Panc1 (cell line): Measurements from ENCODE around the gene IFI44L. TPM values are rescaled to one million over a fixed set of nuclear protein-coding genes. Genes with fewer than 3 reads are reported as not detected.

Experiments used
- ATAC-seq: fragments of 200-7000 bp; cut with Tn5 transposase; 2 replicates; pipeline ENCODE4 v1.9.1; 2020; ENCODE audit warnings: mild to moderate bottlenecking, moderate library complexity
- BruUV-seq: library from RNA; stranded (reverse); fragments of 400-500 nt; replicated peaks from 2 replicates; lab custom pipeline; 2021; lab: Mats Ljungman, UMichigan
- CTCF ChIA-PET: fragments of 300-600 bp; sonication (Branson Sonifier 250); formaldehyde crosslinking; loops from one replicate; lab custom pipeline; 2022; ENCODE audit warnings: antibody characterized with exemption; lab: Charles Lee
- POLR2A ChIA-PET: fragments of 300-600 bp; sonication (Branson Sonifier 250); formaldehyde crosslinking; loops from one replicate; lab custom pipeline; 2022; ENCODE audit warnings: antibody characterized with exemption; lab: Charles Lee
- DNase-seq: peaks from one replicate; pipeline ENCODE4 v3.0.0-alpha.2; 2010; ENCODE audit warnings: low read depth, low spot score
- H3K27ac ChIP-seq: 2 replicates; pipeline ENCODE4 v1.5.1; 2011; ENCODE audit warnings: mild to moderate bottlenecking, low read length, inconsistent platforms
- H3K27me3 ChIP-seq: fragments of 200-500 bp; sonication (Bioruptor generic); 2 replicates; pipeline ENCODE4 v1.6.0; 2014; ENCODE audit warnings: low read length, inconsistent platforms; ENCODE audit not compliant: control insufficient read depth, insufficient read depth
- H3K36me3 ChIP-seq: fragments of 200-500 bp; sonication (Bioruptor generic); 2 replicates; pipeline ENCODE4 v1.5.1; 2014; ENCODE audit warnings: inconsistent platforms, mild to moderate bottlenecking, low read length, moderate library complexity; ENCODE audit not compliant: control insufficient read depth, insufficient read depth
- H3K4me1 ChIP-seq: 2 replicates; pipeline ENCODE4 v1.5.1; 2011; ENCODE audit warnings: inconsistent platforms, mild to moderate bottlenecking, low read length, moderate library complexity; ENCODE audit not compliant: control insufficient read depth, insufficient read depth
- H3K4me3 ChIP-seq, 2 experiments: 2 replicates each; pipeline ENCODE4 v1.5.1; 2011 to 2012; ENCODE audit warnings: low read depth in 2 of 2, low read length in 2 of 2, mild to moderate bottlenecking in 2 of 2, inconsistent platforms in 1 of 2, moderate library complexity in 1 of 2
- H3K9me3 ChIP-seq: fragments of 200-500 bp; sonication (Bioruptor generic); 2 replicates; pipeline ENCODE4 v1.5.1; 2014; ENCODE audit warnings: low read depth, mild to moderate bottlenecking, inconsistent platforms, low read length, moderate library complexity; ENCODE audit not compliant: control insufficient read depth, insufficient read depth
- CTCF ChIP-seq: fragments of 450-650 bp; IDR thresholded peaks from 2 replicates; pipeline ENCODE4 v1.5.1; 2017; ENCODE audit warnings: mild to moderate bottlenecking
- POLR2AphosphoS5 ChIP-seq: IDR thresholded peaks from 2 replicates; pipeline ENCODE4 v1.6.1; 2012; ENCODE audit warnings: mild to moderate bottlenecking, low read depth, low read length, moderate library complexity
- REST ChIP-seq, 2 experiments: IDR thresholded peaks; 2 replicates each; pipeline ENCODE4 v1.6.1; 2011 to 2012; ENCODE audit warnings: low read depth in 2 of 2, control low read depth in 1 of 2, low read length in 1 of 2, mild to moderate bottlenecking in 1 of 2, moderate library complexity in 1 of 2; ENCODE audit not compliant: insufficient read depth in 1 of 2
- SIN3A ChIP-seq: IDR thresholded peaks from 2 replicates; pipeline ENCODE4 v1.6.1; 2012; ENCODE audit warnings: low read depth, mild to moderate bottlenecking, low read length, moderate library complexity, borderline replicate concordance; ENCODE audit not compliant: insufficient read depth
- TCF7L2 ChIP-seq: IDR thresholded peaks from 2 replicates; pipeline ENCODE4 v1.6.1; 2011; ENCODE audit warnings: mild to moderate bottlenecking, low read depth, low read length, inconsistent platforms
- in situ Hi-C: cut with HindIII; loops from 2 replicates; pipeline ENCODE4 v1.10.0; 2016; ENCODE audit warnings: low sequenced_read_pairs, low pct_unique_long_range_greater_than_20kb
- intact Hi-C: fragments of 100-400 bp; cut with micrococcal nuclease; formaldehyde crosslinking; loops from one replicate; pipeline ENCODE4 v1.10.0; 2022; ENCODE audit not compliant: unreplicated experiment
- total RNA-seq: library from RNA; stranded (reverse); gene quantifications from one replicate; pipeline ENCODE4 v1.2.1, GENCODE V29; 2021; ENCODE audit not compliant: unreplicated experiment

Gene IFI44L
- total RNA-seq, 1 experiment from 2014 or later = 0.10 TPM

- intact Hi-C loops (no loop called here), in situ Hi-C loops (no loop called here)
- no peak for TF ChIP-seq CTCF
- TF ChIP-seq TCF7L2 = no peak
- no peak for TF ChIP-seq REST (IDR thresholded peaks at IDR 0.05; ENCODE audit: insufficient read depth in 1 of 2, low read depth in 2 of 2, low read length in 1 of 2)
- TF ChIP-seq POLR2AphosphoS5 = no peak
- TF ChIP-seq SIN3A = no peak
- Histone ChIP-seq H3K4me1 (no peaks in the 10 kb centered on the region), H3K4me3 (no peak overlapping the region), H3K9me3 (no peaks in the 10 kb centered on the region), H3K36me3 (no peaks in the 10 kb centered on the region), H3K27me3 (no peaks in the 10 kb centered on the region), H3K27ac (no peak overlapping the region)
- no TSS peak for BruUV-seq
- ATAC-seq (no peak), DNase-seq (no peak)
- CTCF ChIA-PET = no interaction called here
- POLR2A ChIA-PET = no interaction called here
Measured at GRCh38 chr1:78681265-78681664, 61.0 kb downstream of the IFI44L start.

DNA sequence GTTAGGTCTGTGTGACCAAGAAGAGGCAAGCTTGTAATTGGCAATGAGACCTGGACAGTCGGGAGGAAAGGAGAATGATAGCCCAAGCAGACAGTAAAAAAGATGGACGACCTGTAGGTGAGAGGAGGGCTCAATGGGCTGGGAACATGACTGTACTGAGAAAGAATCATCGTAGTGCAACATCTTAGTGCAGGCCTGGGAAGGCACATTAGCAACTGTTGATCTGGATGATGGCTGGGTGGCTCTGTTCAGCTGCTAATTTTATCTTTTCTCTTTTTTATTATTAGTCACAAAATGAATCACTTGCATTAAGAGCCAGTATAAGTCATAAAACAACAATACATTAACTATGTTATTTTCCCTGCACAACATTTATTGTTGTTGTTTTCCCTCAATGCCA is 62.2 kb downstream of the IFI44L start:
- CTCF ChIA-PET = no interaction called here
- no peaks in the 10 kb centered on the region for H3K9me3 ChIP-seq
- no TSS peak for BruUV-seq
- no peaks in the 10 kb centered on the region for H3K4me1 ChIP-seq
- in situ Hi-C loops (no loop called here), intact Hi-C loops (no loop called here)
- ATAC-seq (no peak), DNase-seq (no peak)
- TF ChIP-seq POLR2AphosphoS5 (no peak), TCF7L2 (no peak)
- H3K4me3 ChIP-seq = no peak overlapping the region
- H3K36me3 ChIP-seq = no peaks in the 10 kb centered on the region
- no peaks in the 10 kb centered on the region for H3K27me3 ChIP-seq
- no peak overlapping the region for H3K27ac ChIP-seq
- POLR2A ChIA-PET = no interaction called here

GRCh38 chr1:78683079-78683478 is 62.8 kb downstream of the IFI44L start:
- no peaks in the 10 kb centered on the region for H3K9me3 ChIP-seq
- no peak for ATAC-seq
- no peaks in the 10 kb centered on the region for H3K36me3 ChIP-seq
- BruUV-seq = no TSS peak
- ChIA-PET CTCF (no interaction called here), POLR2A (no interaction called here)
- H3K27ac ChIP-seq = no peak overlapping the region
- no peak for DNase-seq
- intact Hi-C loops (no loop called here), in situ Hi-C loops (no loop called here)
- H3K4me1 ChIP-seq = no peaks in the 10 kb centered on the region
- no peaks in the 10 kb centered on the region for H3K27me3 ChIP-seq
- no peak overlapping the region for H3K4me3 ChIP-seq
- no peak for TF ChIP-seq CTCF
- no peak for TF ChIP-seq TCF7L2
- TF ChIP-seq SIN3A = no peak
- no peak for TF ChIP-seq POLR2AphosphoS5
- TF ChIP-seq REST (IDR thresholded peaks at IDR 0.05; ENCODE audit: insufficient read depth in 1 of 2, low read depth in 2 of 2, low read length in 1 of 2) = no peak
